AG04450 (cell line): ENCODE data around the gene NLN. TPM values are rescaled to one million over a fixed set of nuclear protein-coding genes. Genes with fewer than 3 reads are reported as not detected.
A peak's percentile ranks its signal among the peaks of the same experiment; 100 is the strongest.

Source experiments
- CTCF ChIA-PET: fragments of 300-600, 350-600 bp; formaldehyde crosslinking; extraction: SDS; loops from one replicate; lab custom pipeline; 2022; ENCODE audit warnings: antibody characterized with exemption, inconsistent platforms; lab: Charles Lee
- POLR2A ChIA-PET: fragments of 350-600 bp; formaldehyde crosslinking; extraction: SDS; loops from one replicate; lab custom pipeline; 2021; ENCODE audit warnings: antibody characterized with exemption, inconsistent platforms; lab: Yijun Ruan, JAX
- DNase-seq: peaks from one replicate; pipeline ENCODE4 v3.0.0-alpha.2; 2011; ENCODE audit warnings: low read depth, low spot score
- H3K27ac ChIP-seq: one replicate; pipeline ENCODE4 v1.5.1; 2012; ENCODE audit warnings: low read depth, low read length, control low read depth
- H3K27me3 ChIP-seq: one replicate; pipeline ENCODE4 v1.6.0; 2012; ENCODE audit warnings: low read length; ENCODE audit not compliant: control insufficient read depth, insufficient read depth
- H3K4me3 ChIP-seq: 2 replicates; pipeline ENCODE4 v1.5.1; 2011; ENCODE audit warnings: mild to moderate bottlenecking, low read depth, low read length, control low read depth
- H3K9me3 ChIP-seq: 2 replicates; pipeline ENCODE4 v1.5.1; 2012; ENCODE audit warnings: low read length; ENCODE audit not compliant: control insufficient read depth, insufficient read depth
- polyA plus RNA-seq: library from polyadenylated mRNA; depleted of rRNA; stranded (reverse); fragments of >200 nt; gene quantifications from 2 replicates; pipeline ENCODE4 v1.2.3, GENCODE V29; 2011
- TF ChIP-seq, protein P1 (sequence below): IDR thresholded peaks from 2 replicates; pipeline ENCODE4 v1.5.1; 2011; ENCODE audit warnings: low read depth, low read length, control low read depth, inconsistent platforms

The NLN gene
- polyA plus RNA-seq, 1 experiment: 28.8 TPM

GRCh38 chr5:65738305-65738704 lies 16.3 kb downstream of the NLN start:
- Histone ChIP-seq H3K9me3 (no peaks in the 10 kb centered on the region), H3K27ac (no peak overlapping the region), H3K27me3 (no peaks in the 10 kb centered on the region), H3K4me3 (no peak overlapping the region)
- DNase-seq: no peak
- CTCF ChIA-PET: no interaction called here
- POLR2A ChIA-PET: no interaction called here
- TF ChIP-seq, protein P1, sequence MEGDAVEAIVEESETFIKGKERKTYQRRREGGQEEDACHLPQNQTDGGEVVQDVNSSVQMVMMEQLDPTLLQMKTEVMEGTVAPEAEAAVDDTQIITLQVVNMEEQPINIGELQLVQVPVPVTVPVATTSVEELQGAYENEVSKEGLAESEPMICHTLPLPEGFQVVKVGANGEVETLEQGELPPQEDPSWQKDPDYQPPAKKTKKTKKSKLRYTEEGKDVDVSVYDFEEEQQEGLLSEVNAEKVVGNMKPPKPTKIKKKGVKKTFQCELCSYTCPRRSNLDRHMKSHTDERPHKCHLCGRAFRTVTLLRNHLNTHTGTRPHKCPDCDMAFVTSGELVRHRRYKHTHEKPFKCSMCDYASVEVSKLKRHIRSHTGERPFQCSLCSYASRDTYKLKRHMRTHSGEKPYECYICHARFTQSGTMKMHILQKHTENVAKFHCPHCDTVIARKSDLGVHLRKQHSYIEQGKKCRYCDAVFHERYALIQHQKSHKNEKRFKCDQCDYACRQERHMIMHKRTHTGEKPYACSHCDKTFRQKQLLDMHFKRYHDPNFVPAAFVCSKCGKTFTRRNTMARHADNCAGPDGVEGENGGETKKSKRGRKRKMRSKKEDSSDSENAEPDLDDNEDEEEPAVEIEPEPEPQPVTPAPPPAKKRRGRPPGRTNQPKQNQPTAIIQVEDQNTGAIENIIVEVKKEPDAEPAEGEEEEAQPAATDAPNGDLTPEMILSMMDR: no peak

- Histone ChIP-seq H3K9me3 (no peaks in the 10 kb centered on the region), H3K4me3 (no peak overlapping the region), H3K27ac (no peak overlapping the region), H3K27me3 (no peaks in the 10 kb centered on the region)
- ChIA-PET CTCF (no interaction called here), POLR2A (no interaction called here)
- DNase-seq: no peak
- TF ChIP-seq, protein P1: no peak
Observed at GRCh38 chr5:65739162-65739561, 17.2 kb downstream of the NLN start.

GRCh38 chr5:65742565-65743231 lies 20.7 kb downstream of the NLN start:
- Histone ChIP-seq H3K4me3 (no peak overlapping the region), H3K9me3 (no peaks in the 10 kb centered on the region), H3K27ac (no peak overlapping the region), H3K27me3 (no peaks in the 10 kb centered on the region)
- TF ChIP-seq, protein P1: peak; percentile 81
- peak; percentile 60 for DNase-seq
- ChIA-PET CTCF (interaction anchor here (0.6 to 1.7 kb wide), 20 partner anchors 9 to 414 kb away, joined by 3 to 9 read pairs (median 4); no protein-coding TSS in a partner anchor), POLR2A (interaction anchor here (0.6 to 0.9 kb wide), 2 partner anchors 21 to 183 kb away, joined by 3 to 4 read pairs; partner anchors contain the start of gene ERBIN)

DNA sequence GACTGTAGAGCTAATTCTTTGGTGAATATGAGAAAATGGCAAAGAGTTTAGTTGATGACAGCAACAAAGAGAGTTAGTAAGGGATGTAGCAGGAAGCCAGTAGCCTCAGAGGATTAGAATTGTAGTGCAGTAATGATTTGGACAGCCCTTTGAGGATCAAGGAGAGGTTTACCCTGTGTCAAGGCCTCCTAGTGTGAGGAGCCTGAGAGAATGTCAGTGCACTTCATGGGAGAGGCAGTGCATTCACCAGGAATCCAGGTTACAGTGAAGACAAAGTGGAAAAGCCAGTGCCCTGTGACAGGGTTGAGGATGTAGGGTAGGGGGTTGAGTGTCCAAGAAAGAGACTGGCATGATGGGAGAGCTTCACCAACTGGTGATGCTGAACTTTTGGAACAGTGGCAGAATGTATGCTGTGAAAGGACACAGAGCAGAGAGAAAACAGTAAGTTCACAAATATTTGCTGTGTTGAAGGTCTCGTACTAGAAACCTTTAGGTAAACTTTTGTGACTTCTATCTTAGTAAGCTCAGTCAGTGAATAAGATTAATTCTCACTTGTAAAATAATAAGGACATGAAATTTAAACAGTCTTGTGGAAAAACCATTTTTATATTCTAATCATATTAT lies 27.3 kb downstream of the NLN start:
- H3K4me3 ChIP-seq: no peak overlapping the region
- H3K27me3 ChIP-seq: no peaks in the 10 kb centered on the region
- TF ChIP-seq, protein P1: no peak
- ChIA-PET CTCF (no interaction called here), POLR2A (interaction anchor here (0.9 kb wide), 1 partner anchor 25 kb away, joined by 3 read pairs; no protein-coding TSS in a partner anchor)
- H3K9me3 ChIP-seq: no peaks in the 10 kb centered on the region
- no peak for DNase-seq
- no peak overlapping the region for H3K27ac ChIP-seq

DNA sequence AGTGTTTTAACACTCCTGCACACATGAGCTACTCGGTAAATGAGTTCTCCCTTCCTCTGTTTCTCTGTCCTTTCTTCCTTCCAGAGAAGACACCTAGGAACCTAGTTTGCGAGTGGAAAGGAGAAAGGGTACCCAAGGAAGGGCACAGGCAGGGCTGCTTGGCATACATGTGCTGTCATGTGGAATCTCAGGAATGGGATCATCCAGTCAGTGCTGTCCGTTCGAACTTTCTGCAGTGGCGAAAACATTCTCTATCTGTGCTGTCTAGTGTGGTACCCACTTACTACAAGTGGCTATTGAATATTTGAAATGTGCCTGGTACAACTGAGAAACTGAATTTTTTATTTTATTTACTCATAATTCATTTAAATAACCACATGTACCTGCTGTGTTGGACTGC lies 28.0 kb downstream of the NLN start:
- CTCF ChIA-PET: no interaction called here
- no peak for DNase-seq
- TF ChIP-seq, protein P1: no peak
- no peaks in the 10 kb centered on the region for H3K9me3 ChIP-seq
- H3K4me3 ChIP-seq: no peak overlapping the region
- no peaks in the 10 kb centered on the region for H3K27me3 ChIP-seq
- POLR2A ChIA-PET: no interaction called here
- no peak overlapping the region for H3K27ac ChIP-seq
